Measurements from ENCODE around the gene IL37.

DNA sequence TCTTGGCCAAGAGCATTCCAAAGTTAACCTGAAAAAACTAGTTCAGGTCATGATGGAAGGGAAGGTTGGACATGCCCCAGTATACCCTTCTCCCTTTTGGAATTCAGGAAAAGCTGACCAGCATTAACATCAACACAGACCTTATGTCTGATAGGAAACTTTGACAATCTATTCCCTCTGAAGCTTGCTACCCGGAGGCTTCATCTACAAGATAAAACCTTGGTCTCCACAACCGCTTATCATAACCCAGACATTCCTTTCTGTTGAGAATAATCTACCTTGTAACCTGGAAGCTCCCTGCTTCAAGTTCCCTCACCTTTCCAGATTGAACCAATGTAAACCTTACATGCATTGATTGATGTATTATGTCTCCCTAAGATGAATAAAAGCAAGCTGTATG is 24.7 kb upstream of the IL37 start:
- TF ChIP-seq, protein P1, sequence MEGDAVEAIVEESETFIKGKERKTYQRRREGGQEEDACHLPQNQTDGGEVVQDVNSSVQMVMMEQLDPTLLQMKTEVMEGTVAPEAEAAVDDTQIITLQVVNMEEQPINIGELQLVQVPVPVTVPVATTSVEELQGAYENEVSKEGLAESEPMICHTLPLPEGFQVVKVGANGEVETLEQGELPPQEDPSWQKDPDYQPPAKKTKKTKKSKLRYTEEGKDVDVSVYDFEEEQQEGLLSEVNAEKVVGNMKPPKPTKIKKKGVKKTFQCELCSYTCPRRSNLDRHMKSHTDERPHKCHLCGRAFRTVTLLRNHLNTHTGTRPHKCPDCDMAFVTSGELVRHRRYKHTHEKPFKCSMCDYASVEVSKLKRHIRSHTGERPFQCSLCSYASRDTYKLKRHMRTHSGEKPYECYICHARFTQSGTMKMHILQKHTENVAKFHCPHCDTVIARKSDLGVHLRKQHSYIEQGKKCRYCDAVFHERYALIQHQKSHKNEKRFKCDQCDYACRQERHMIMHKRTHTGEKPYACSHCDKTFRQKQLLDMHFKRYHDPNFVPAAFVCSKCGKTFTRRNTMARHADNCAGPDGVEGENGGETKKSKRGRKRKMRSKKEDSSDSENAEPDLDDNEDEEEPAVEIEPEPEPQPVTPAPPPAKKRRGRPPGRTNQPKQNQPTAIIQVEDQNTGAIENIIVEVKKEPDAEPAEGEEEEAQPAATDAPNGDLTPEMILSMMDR (IDR thresholded peaks at IDR 0.05) = no peak
- TF ChIP-seq POLR2AphosphoS5 (IDR thresholded peaks at IDR 0.05) (no peak), EP300 (IDR thresholded peaks at IDR 0.05) (no peak), POLR2A (IDR thresholded peaks at IDR 0.05) (no peak)

All from gastroesophageal sphincter (tissue), 3 donors.